ENCODE data around the gene TNC. TPM values are rescaled to one million over a fixed set of nuclear protein-coding genes. Genes with fewer than 3 reads are reported as not detected.

The TNC gene
- polyA plus RNA-seq, 1 experiment, result 648 TPM

GRCh38 chr9:115033800-115034199 is 84.2 kb downstream of the TNC start:
- ChIA-PET CTCF (no interaction called here), POLR2A (no interaction called here)
- Histone ChIP-seq H3K27me3 (ENCODE audit: control insufficient read depth, insufficient read depth, low read length) (no peaks in the 10 kb centered on the region), H3K4me3 (ENCODE audit: low read depth, low read length) (no peak overlapping the region), H3K36me3 (ENCODE audit: control insufficient read depth, insufficient read depth, low read length) (peaks cover 8% of the 10 kb centered on the region)
- no peak for DNase-seq (ENCODE audit: low read depth)
- no peak for TF ChIP-seq CTCF (IDR thresholded peaks at IDR 0.05; ENCODE audit: insufficient read depth, low read depth, low read length)

- H3K27me3 ChIP-seq (ENCODE audit: control insufficient read depth, insufficient read depth, low read length), result no peaks in the 10 kb centered on the region
- ChIA-PET POLR2A (interaction anchor here (0.6 kb wide), 1 partner anchor 366 kb away, joined by 3 read pairs; no protein-coding TSS in a partner anchor), CTCF (interaction anchor here (1.4 kb wide), 1 partner anchor 16 kb away, joined by 3 read pairs; no protein-coding TSS in a partner anchor)
- TF ChIP-seq CTCF (IDR thresholded peaks at IDR 0.05; ENCODE audit: insufficient read depth, low read depth, low read length), result no peak
- DNase-seq (ENCODE audit: low read depth), result no peak
- peaks cover 8% of the 10 kb centered on the region for H3K36me3 ChIP-seq (ENCODE audit: control insufficient read depth, insufficient read depth, low read length)
- no peak overlapping the region for H3K4me3 ChIP-seq (ENCODE audit: low read depth, low read length)
These were observed 85.7 kb downstream of the TNC start for GRCh38 chr9:115032296-115032695.

GRCh38 chr9:115030006-115030405 is 88.0 kb downstream of the TNC start:
- DNase-seq (ENCODE audit: low read depth), result no peak
- no peak for TF ChIP-seq CTCF (IDR thresholded peaks at IDR 0.05; ENCODE audit: insufficient read depth, low read depth, low read length)
- ChIA-PET POLR2A (no interaction called here), CTCF (interaction anchor here (1.2 to 1.5 kb wide), 2 partner anchors 8 to 15 kb away, joined by 3 read pairs; no protein-coding TSS in a partner anchor)
- Histone ChIP-seq H3K27me3 (ENCODE audit: control insufficient read depth, insufficient read depth, low read length) (no peaks in the 10 kb centered on the region), H3K4me3 (ENCODE audit: low read depth, low read length) (no peak overlapping the region), H3K36me3 (ENCODE audit: control insufficient read depth, insufficient read depth, low read length) (peaks cover 7% of the 10 kb centered on the region)

GRCh38 chr9:115025721-115026120 is 92.2 kb downstream of the TNC start:
- ChIA-PET CTCF (no interaction called here), POLR2A (no interaction called here)
- H3K36me3 ChIP-seq (ENCODE audit: control insufficient read depth, insufficient read depth, low read length), result peaks cover 7% of the 10 kb centered on the region
- no peak overlapping the region for H3K4me3 ChIP-seq (ENCODE audit: low read depth, low read length)
- no peaks in the 10 kb centered on the region for H3K27me3 ChIP-seq (ENCODE audit: control insufficient read depth, insufficient read depth, low read length)
- no peak for DNase-seq (ENCODE audit: low read depth)
- no peak for TF ChIP-seq CTCF (IDR thresholded peaks at IDR 0.05; ENCODE audit: insufficient read depth, low read depth, low read length)

- TF ChIP-seq CTCF (IDR thresholded peaks at IDR 0.05; ENCODE audit: insufficient read depth, low read depth, low read length), result no peak
- no peak for DNase-seq (ENCODE audit: low read depth)
- H3K36me3 ChIP-seq (ENCODE audit: control insufficient read depth, insufficient read depth, low read length), result peaks cover 3% of the 10 kb centered on the region
- ChIA-PET CTCF (no interaction called here), POLR2A (no interaction called here)
- no peak overlapping the region for H3K4me3 ChIP-seq (ENCODE audit: low read depth, low read length)
- H3K27me3 ChIP-seq (ENCODE audit: control insufficient read depth, insufficient read depth, low read length), result no peaks in the 10 kb centered on the region
These were observed 92.9 kb downstream of the TNC start for GRCh38 chr9:115024925-115025535.

Data from BJ (cell line).